Heart left ventricle (tissue), 16 donors: ENCODE measurements around the gene CD164. TPM values are rescaled to one million over a fixed set of nuclear protein-coding genes. Genes with fewer than 3 reads are reported as not detected.

ENCODE experiments used
- ATAC-seq, 4 donors: fragments of 200-7000 bp; cut with Tn5 transposase; one replicate each; pipeline ENCODE4 v1.9.1; 2020 to 2022; ENCODE audit warnings: moderate library complexity in 4 of 4, mild to moderate bottlenecking in 3 of 4, moderate number of reproducible peaks in 1 of 4
- DNase-seq, 5 donors: peaks; one replicate each; pipeline ENCODE4 v3.0.0-alpha.2; 2020
- H3K27ac ChIP-seq, 12 donors: fragments of 200-600 bp; sonication (generic) in 4 of 12; one replicate each; pipeline versions ENCODE4 v1.5.0 to v1.8.0; 2016 to 2022; ENCODE audit warnings: mild to moderate bottlenecking in 2 of 12
- H3K27me3 ChIP-seq, 9 donors: fragments of 200-600 bp; sonication (generic) in 2 of 9; one replicate each; pipeline versions ENCODE4 v1.5.1 to v1.8.0; 2016 to 2022; ENCODE audit warnings: mild to moderate bottlenecking in 3 of 9
- H3K36me3 ChIP-seq, 9 donors: fragments of 200-600 bp; sonication (generic) in 2 of 9; one replicate each; pipeline versions ENCODE4 v1.5.0 to v1.8.0; 2018 to 2022; ENCODE audit warnings: mild to moderate bottlenecking in 2 of 9
- H3K4me1 ChIP-seq, 12 donors: fragments of 200-600 bp; sonication (generic) in 4 of 12; one replicate each; pipeline versions ENCODE4 v1.5.0 to v1.8.0; 2016 to 2022; ENCODE audit warnings: mild to moderate bottlenecking in 3 of 12
- H3K4me3 ChIP-seq, 12 donors: fragments of 200-600 bp; sonication (generic) in 4 of 12; one replicate each; pipeline versions ENCODE4 v1.5.0 to v1.8.0; 2017 to 2022; ENCODE audit warnings: mild to moderate bottlenecking in 9 of 12, moderate library complexity in 4 of 12
- H3K9me3 ChIP-seq, 12 donors: fragments of 200-600 bp; sonication (generic) in 4 of 12; one replicate each; pipeline versions ENCODE4 v1.5.0 to v1.8.0; 2016 to 2022; ENCODE audit warnings: mild to moderate bottlenecking in 1 of 12
- POLR2A ChIP-seq, 2 donors: fragments of 450-650 bp; IDR thresholded peaks; one replicate each; pipeline ENCODE4 v1.6.1; 2017; ENCODE audit warnings: antibody characterized with exemption in 2 of 2, mild to moderate bottlenecking in 2 of 2, moderate library complexity in 2 of 2
- WGBS, 4 donors: extraction: QIAGEN DNeasy Blood & Tissue Kit in 2 of 4; methylation state at CpG; one replicate each; pipeline versions ENCODE4 v1.1.5 to v1.1.7; 2013 to 2018; 5-methylcytosine and 5-hydroxymethylcytosine counted together
- intact Hi-C, 10 donors: fragments of 100-400 bp; cut with DNase I; formaldehyde crosslinking; loops; one replicate each; pipeline versions ENCODE4 v1.11.1 to v1.14.2; 2022
- polyA plus RNA-seq, 2 donors: library from polyadenylated mRNA; stranded (reverse); fragments of 200-250 nt; gene quantifications; one replicate each; pipeline ENCODE4 v1.2.3, GENCODE V29; 2013
- total RNA-seq, 9 donors: library from RNA; depleted of rRNA in 2 of 9; stranded (reverse); fragments of >200 nt in 2 of 9; fragmentation: NEBNext Ultra II Directional in 3 of 9; extraction: Animal tissue kit (Norgen Biotek cat#: 25700) in 3 of 9; gene quantifications; one replicate each; pipeline versions ENCODE4 v1.1.0 to v1.2.4, GENCODE V29; 2016 to 2023
- TF ChIP-seq, protein P1 (sequence below), 12 donors: fragments of 200-600 bp; sonication (generic) in 4 of 12; IDR thresholded peaks; one replicate each; pipeline versions ENCODE4 v1.5.0 to v1.8.0; 2018 to 2022; ENCODE audit warnings: antibody characterized with exemption in 12 of 12, mild to moderate bottlenecking in 5 of 12
- donor health status: ischemic (EF 13 %, LVEDD 7.1; RV severe dilation, severe dysfunction).
- donor health status: healthy with polysubstance abuse.
- donor health status: DM: no; HTN: yes; CAD: no.
- donor health status: DM: no; HTN: no; CAD: no.
- donor health status: ischemic (EF 25% LVEDD 6.9; RV normal size, moderate dysfunction).
- donor health status: ischemic (EF 25% LVEDD 5.7; RV mildly dilated, moderate dysfunction).
- donor health status: healthy.
- donor health status: DM: yes; HTN: yes; CAD: no.
- donor health status: ischemic (EF 35%, LVEDD 5.7; RV mildly dilated, moderate dysfunction).
- donor health status: nonischemic (EF 11% LVEDD 7.7; RV severe dilation, severe dysfunction).
- donor health status: DM: yes; HTN: yes; CAD: no.
- donor health status: PGD.
- donor health status: ischemic (EF 29% LVEDD 5.4; RV normal size, mild dysfunction).
- donor health status: nonischemic (EF 23%, LVEDD 6.1; RV moderate dilation, normal function).

CD164 gene
- total and polyA plus RNA-seq, 11 donors, result 77.1 to 213 (median 119) TPM

- WGBS, 4 donors, result 81 to 94% (median 89%) methylated on average over 2 of the region's 2 CpGs
These were observed 11.6 kb upstream of the CD164 start for GRCh38 chr6:109393886-109394281.

DNA sequence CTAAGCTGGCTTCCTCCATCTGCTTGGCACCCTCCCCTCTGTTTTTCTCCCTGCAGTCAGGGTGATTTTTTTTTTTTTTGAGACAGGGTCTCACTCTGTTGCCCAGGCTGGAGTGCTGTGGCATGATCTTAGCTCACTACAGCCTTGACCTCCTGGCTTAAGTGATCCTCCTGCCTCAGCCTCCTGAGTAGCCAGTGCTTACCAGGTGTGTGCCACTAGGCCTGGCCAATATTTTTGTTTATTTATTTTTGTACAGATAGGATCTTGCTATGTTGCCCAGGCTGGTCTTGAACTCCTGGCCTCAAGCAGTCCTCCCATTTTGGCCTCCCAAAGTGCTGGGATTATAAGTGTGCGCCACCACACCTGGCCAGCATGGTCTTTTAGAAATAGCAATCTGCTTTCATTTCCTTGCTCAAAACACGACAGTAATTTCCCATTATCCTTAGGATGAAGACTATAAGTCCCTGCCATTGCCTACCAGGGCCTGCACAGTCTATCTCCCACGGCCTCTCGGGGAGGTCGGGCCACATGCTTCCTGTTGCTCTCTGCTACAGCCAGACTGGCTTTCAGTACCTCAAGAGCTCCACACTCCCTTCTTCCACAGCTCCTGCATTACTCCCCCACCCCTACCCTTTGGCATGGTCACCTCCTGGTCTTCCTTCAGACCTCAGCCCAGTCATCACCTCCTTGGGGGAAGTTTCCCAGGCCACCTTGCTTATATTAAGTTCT is 11.1 kb upstream of the CD164 start:
- H3K4me3 ChIP-seq, result no peak overlapping the region
- intact Hi-C loops, result loop anchor here in 1 of 10 donors (5.0 kb wide), 1 partner anchor 39 kb away; no protein-coding TSS in a partner anchor
- H3K9me3 ChIP-seq, result no peaks in the 10 kb centered on the region
- no peak for TF ChIP-seq POLR2A (IDR thresholded peaks at IDR 0.05)
- TF ChIP-seq, protein P1, sequence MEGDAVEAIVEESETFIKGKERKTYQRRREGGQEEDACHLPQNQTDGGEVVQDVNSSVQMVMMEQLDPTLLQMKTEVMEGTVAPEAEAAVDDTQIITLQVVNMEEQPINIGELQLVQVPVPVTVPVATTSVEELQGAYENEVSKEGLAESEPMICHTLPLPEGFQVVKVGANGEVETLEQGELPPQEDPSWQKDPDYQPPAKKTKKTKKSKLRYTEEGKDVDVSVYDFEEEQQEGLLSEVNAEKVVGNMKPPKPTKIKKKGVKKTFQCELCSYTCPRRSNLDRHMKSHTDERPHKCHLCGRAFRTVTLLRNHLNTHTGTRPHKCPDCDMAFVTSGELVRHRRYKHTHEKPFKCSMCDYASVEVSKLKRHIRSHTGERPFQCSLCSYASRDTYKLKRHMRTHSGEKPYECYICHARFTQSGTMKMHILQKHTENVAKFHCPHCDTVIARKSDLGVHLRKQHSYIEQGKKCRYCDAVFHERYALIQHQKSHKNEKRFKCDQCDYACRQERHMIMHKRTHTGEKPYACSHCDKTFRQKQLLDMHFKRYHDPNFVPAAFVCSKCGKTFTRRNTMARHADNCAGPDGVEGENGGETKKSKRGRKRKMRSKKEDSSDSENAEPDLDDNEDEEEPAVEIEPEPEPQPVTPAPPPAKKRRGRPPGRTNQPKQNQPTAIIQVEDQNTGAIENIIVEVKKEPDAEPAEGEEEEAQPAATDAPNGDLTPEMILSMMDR (IDR thresholded peaks at IDR 0.05), result no peak
- H3K27ac ChIP-seq, result no peak overlapping the region
- H3K4me1 ChIP-seq, result peaks cover 0 to 21% (median 11%) of the 10 kb centered on the region in 12 donors
- ATAC-seq (no peak), DNase-seq (no peak)
- H3K36me3 ChIP-seq, result no peaks in the 10 kb centered on the region
- WGBS, 4 donors, result 70 to 90% (median 86%) methylated on average over 5 of the region's 5 CpGs
- no peaks in the 10 kb centered on the region for H3K27me3 ChIP-seq

More at GRCh38 chr6:109393886-109394281, 11.6 kb upstream of the CD164 start:
- no peak for DNase-seq
- Histone ChIP-seq H3K4me1 (peaks cover 0 to 21% (median 11%) of the 10 kb centered on the region in 12 donors), H3K36me3 (no peaks in the 10 kb centered on the region), H3K27me3 (no peaks in the 10 kb centered on the region), H3K9me3 (no peaks in the 10 kb centered on the region), H3K4me3 (no peak overlapping the region), H3K27ac (no peak overlapping the region)
- intact Hi-C loops, result loop anchor here in 1 of 10 donors (5.0 kb wide), 1 partner anchor 38 kb away; no protein-coding TSS in a partner anchor
- no peak for ATAC-seq
- no peak for TF ChIP-seq POLR2A (IDR thresholded peaks at IDR 0.05)
- TF ChIP-seq, protein P1 (IDR thresholded peaks at IDR 0.05), result no peak

DNA sequence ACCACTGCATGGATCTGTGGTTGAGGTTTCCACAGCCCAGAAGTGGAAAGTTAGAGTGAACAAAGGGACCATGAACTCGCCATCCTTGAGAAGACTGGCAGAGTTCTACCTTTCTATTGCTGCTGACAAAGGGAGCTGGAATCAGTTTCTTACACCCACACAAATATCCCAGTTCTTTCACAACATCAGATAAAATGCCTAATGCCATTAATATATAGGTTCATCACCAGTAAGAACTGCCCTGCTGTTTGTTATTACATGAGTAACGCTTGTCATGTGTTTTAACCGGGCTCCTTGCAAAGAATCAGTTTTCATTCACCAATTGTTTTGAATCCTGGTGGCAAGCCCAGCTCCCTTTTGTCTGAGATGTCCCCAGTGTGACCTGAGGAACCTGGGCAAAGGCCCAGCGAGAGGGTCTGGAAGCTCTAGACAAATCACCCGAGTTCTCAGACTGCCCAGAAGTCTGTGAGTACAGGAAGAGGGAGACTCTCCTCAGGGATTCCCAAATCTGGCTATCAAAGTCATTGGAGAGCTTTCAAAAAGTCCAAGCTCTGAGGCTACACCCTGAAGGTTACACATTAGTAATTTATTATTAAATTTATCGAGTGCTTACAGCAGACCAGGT is 7.5 kb upstream of the CD164 start:
- Histone ChIP-seq H3K27ac (peak overlapping the region in 10 of 12 donors; percentile 5 to 74 (median 39)), H3K9me3 (no peaks in the 10 kb centered on the region), H3K4me3 (no peak overlapping the region), H3K27me3 (no peaks in the 10 kb centered on the region), H3K36me3 (no peaks in the 10 kb centered on the region), H3K4me1 (peaks cover 0 to 25% (median 11%) of the 10 kb centered on the region in 12 donors)
- WGBS, 4 donors, result 39 to 62% (median 55%) methylated on average over 6 of the region's 6 CpGs
- intact Hi-C loops, result loop anchor here in 8 of 10 donors (5.0 to 10.0 kb wide), 8 partner anchors 43 to 845 kb away; partner anchors contain the start of genes MICAL1 (in 3 of the 8), CEP57L1 (in 2 of the 8), SESN1 (in 2 of the 8) and ZBTB24 (in 1 of the 8)
- peak in 4 of 5 donors; percentile 35 to 48 (median 46) for DNase-seq
- peak; percentile 59 to 83 (median 64) for ATAC-seq
- TF ChIP-seq POLR2A (IDR thresholded peaks at IDR 0.05), result no peak
- TF ChIP-seq, protein P1 (IDR thresholded peaks at IDR 0.05), result no peak

- H3K4me3 ChIP-seq, result no peak overlapping the region
- TF ChIP-seq POLR2A (IDR thresholded peaks at IDR 0.05), result no peak
- DNase-seq (no peak), ATAC-seq (no peak)
- intact Hi-C loops, result loop anchor here in 7 of 10 donors (5.0 to 10.0 kb wide), 7 partner anchors 67 to 843 kb away; partner anchors contain the start of genes MICAL1 (in 3 of the 7), CEP57L1 (in 2 of the 7), SESN1 (in 2 of the 7) and ZBTB24 (in 1 of the 7)
- H3K9me3 ChIP-seq, result no peaks in the 10 kb centered on the region
- no peak overlapping the region for H3K27ac ChIP-seq
- H3K36me3 ChIP-seq, result no peaks in the 10 kb centered on the region
- 92 to 100% (median 96%) methylated on average over 1 of the region's 1 CpG for WGBS, 4 donors
- H3K27me3 ChIP-seq, result no peaks in the 10 kb centered on the region
- peaks cover 0 to 39% (median 17%) of the 10 kb centered on the region in 12 donors for H3K4me1 ChIP-seq
These were observed 6.0 kb upstream of the CD164 start for GRCh38 chr6:109388265-109388664.
